SH-SY5Y (cell line): ENCODE results near the gene GJB6.

Source experiments
- GATA2 ChIP-seq: IDR thresholded peaks from 2 replicates; pipeline ENCODE4 v1.6.1; 2011; ENCODE audit warnings: mild to moderate bottlenecking, low read depth, low read length
- GATA3 ChIP-seq: IDR thresholded peaks from 2 replicates; pipeline ENCODE4 v1.6.1; 2011; ENCODE audit warnings: low read depth, mild to moderate bottlenecking, low read length, moderate library complexity

DNA sequence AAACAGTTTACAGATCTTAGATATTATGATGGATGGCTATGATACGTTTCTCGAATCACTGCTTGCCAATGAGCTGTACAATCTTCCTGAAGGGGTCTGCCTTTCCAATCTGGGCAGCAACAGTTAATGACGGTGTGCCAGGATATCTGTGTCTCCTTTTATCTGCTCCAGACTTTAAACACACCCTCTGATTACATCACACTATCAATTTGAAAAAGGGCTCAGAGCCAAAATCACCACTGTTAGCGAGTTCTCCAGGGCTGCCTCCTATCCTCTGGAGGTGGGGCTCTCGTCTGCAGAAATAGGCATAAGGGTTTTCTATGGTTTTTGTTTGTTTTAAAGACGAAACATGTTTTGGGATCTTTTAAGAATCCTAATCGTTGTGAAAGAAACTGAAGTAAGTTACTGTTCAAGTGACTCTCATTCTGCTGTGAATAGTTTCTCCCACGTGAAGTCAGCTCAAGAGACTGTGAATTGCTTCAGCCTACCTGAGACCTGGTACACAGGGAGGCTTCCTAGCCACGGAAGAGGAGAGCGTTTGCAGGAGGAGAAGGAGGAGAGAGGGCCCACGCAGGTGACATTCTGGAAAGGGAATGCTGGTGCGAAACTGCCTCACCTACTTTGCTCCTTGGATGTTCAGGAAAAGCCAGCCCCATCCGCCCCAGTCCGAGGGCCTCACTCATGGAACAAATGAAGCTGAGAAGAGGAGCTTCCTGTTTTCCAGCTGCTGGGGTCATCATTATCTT lies 56.0 kb downstream of the GJB6 start:
- no peak for TF ChIP-seq GATA2
- no peak for TF ChIP-seq GATA3
